Vagina (tissue), 2 donors: Measurements from ENCODE around the gene DUOXA1. TPM values are rescaled to one million over a fixed set of nuclear protein-coding genes. Genes with fewer than 3 reads are reported as not detected.
A peak's percentile ranks its signal among the peaks of the same experiment; 100 is the strongest.

Source experiments
- DNase-seq, 2 donors: peaks; one replicate each; pipeline ENCODE4 v3.0.0-alpha.2; 2017; ENCODE audit errors: extremely low spot score in 2 of 2
- H3K27ac ChIP-seq: fragments of 200-600 bp; sonication (generic); one replicate; pipeline ENCODE4 v1.5.1; 2019
- H3K27me3 ChIP-seq: fragments of 200-600 bp; sonication (generic); one replicate; pipeline ENCODE4 v1.5.1; 2019
- H3K36me3 ChIP-seq, 2 donors: fragments of 200-600 bp; sonication (generic); one replicate each; pipeline ENCODE4 v1.5.1; 2017 to 2019
- H3K4me1 ChIP-seq: fragments of 200-600 bp; sonication (generic); one replicate; pipeline ENCODE4 v1.5.1; 2019
- H3K4me3 ChIP-seq, 2 donors: fragments of 200-600 bp; sonication (generic); 1 replicate in 1 of 2; 2 replicates in 1 of 2; pipeline ENCODE4 v1.5.1; 2016 to 2019
- H3K9me3 ChIP-seq: fragments of 200-600 bp; sonication (generic); one replicate; pipeline ENCODE4 v1.5.1; 2019
- CTCF ChIP-seq, 3 experiments: fragments of 450-650 bp in 2 of 3; fragments of 200-600 bp in 1 of 3; sonication (generic) in 1 of 3; IDR thresholded peaks; one replicate each; pipeline ENCODE4 v1.5.1; 2017 to 2019; ENCODE audit warnings: antibody characterized with exemption in 3 of 3, mild to moderate bottlenecking in 2 of 3, moderate library complexity in 2 of 3
- POLR2A ChIP-seq, 2 donors: fragments of 450-650 bp; IDR thresholded peaks; one replicate each; pipeline ENCODE4 v1.6.1; 2017; ENCODE audit warnings: antibody characterized with exemption in 2 of 2, mild to moderate bottlenecking in 2 of 2, moderate library complexity in 2 of 2
- POLR2AphosphoS5 ChIP-seq, 2 donors: sonication (generic); formaldehyde crosslinking; IDR thresholded peaks; one replicate each; pipeline ENCODE4 v1.9.0; 2017; ENCODE audit warnings: antibody characterized with exemption in 2 of 2, mild to moderate bottlenecking in 2 of 2, low read depth in 1 of 2; ENCODE audit not compliant: insufficient read depth in 1 of 2
- intact Hi-C: fragments of 100-400 bp; cut with DNase I; formaldehyde crosslinking; loops from one replicate; pipeline ENCODE4 v1.15.1; 2023
- total RNA-seq: library from RNA; depleted of rRNA; stranded (reverse); fragments of >200 nt; gene quantifications from one replicate; pipeline ENCODE4 v1.2.3, GENCODE V29; 2016

The DUOXA1 gene
- total RNA-seq, 1 donor from 2014 or later, result 66.5 TPM

DNA sequence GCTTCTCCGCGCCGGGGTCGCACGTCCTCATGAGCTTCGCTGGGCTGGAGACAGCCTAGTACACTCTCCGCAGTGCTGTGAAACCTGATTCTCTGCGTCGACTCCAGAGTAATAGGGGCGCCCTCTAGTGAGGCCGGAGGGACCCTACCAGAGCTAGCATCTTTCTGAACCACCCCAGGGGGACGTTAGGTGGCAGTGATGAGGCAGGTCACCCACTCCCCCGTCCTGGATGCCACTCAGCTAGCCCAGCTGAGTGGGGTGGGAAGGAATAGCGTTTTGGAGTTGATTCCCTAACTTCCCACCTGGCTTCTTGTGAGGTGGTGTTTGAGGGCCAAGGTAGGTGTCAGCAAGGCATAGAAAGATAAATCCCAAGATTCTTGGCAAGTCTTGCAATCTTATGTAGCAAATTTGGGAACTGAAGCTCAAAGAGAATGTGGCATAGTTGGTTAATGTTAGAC lies 11.5 kb downstream of the DUOXA1 start:
- Histone ChIP-seq H3K36me3 (no peaks in the 10 kb centered on the region), H3K4me1 (peaks cover 30% of the 10 kb centered on the region), H3K27ac (no peak overlapping the region), H3K9me3 (no peaks in the 10 kb centered on the region), H3K4me3 (peak overlapping the region in 1 of 2 donors; percentile 18), H3K27me3 (peaks cover 8% of the 10 kb centered on the region)
- intact Hi-C loops, result no loop called here
- no peak for DNase-seq
- TF ChIP-seq POLR2AphosphoS5 (IDR thresholded peaks at IDR 0.05; ENCODE audit: insufficient read depth in 1 of 2, low read depth in 1 of 2), result no peak
- no peak for TF ChIP-seq POLR2A (IDR thresholded peaks at IDR 0.05)
- TF ChIP-seq CTCF (IDR thresholded peaks at IDR 0.05), result peak; percentile 58 to 90 (median 74)

DNA sequence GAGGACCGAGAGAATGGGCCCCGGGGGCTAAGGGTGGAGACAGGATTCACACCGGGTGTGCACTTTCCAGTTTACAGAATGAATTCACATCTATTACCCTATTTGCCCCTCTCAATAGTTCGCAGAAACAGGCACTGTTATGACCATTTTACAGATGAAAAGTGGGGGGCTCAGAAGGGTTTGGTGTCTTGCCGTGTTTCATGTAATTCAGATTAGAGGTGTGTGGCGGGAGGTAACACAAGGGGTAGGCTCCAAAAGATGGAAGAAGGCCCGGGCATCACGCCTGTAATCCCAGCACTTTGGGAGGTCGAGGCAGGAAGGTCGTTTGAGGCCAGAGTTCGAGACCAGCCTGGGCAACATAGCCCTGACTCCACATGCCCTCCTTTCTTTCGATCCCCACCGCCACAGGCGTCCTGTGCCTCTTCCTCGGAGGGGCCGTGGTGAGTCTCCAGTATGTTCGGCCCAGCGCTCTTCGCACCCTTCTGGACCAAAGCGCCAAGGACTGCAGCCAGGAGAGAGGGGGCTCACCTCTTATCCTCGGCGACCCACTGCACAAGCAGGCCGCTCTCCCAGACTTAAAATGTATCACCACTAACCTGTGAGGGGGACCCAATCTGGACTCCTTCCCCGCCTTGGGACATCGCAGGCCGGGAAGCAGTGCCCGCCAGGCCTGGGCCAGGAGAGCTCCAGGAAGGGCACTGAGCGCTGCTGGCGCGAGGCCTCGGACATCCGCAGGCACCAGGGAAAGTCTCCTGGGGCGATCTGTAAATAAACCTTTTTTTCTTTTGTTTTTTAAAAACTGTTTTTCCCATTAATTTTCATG lies 12.2 kb downstream of the DUOXA1 start:
- Histone ChIP-seq H3K27ac (no peak overlapping the region), H3K4me1 (peaks cover 36% of the 10 kb centered on the region), H3K4me3 (peak overlapping the region in 1 of 2 donors; percentile 18), H3K36me3 (no peaks in the 10 kb centered on the region), H3K27me3 (peaks cover 10% of the 10 kb centered on the region), H3K9me3 (no peaks in the 10 kb centered on the region)
- intact Hi-C loops, result no loop called here
- TF ChIP-seq POLR2AphosphoS5 (IDR thresholded peaks at IDR 0.05; ENCODE audit: insufficient read depth in 1 of 2, low read depth in 1 of 2) (no peak), POLR2A (IDR thresholded peaks at IDR 0.05) (no peak), CTCF (IDR thresholded peaks at IDR 0.05) (no peak)
- no peak for DNase-seq

- H3K4me3 ChIP-seq, result peak overlapping the region in 1 of 2 donors; percentile 8
- H3K9me3 ChIP-seq, result no peaks in the 10 kb centered on the region
- no peaks in the 10 kb centered on the region for H3K36me3 ChIP-seq
- H3K27ac ChIP-seq, result no peak overlapping the region
- H3K4me1 ChIP-seq, result peaks cover 44% of the 10 kb centered on the region
- H3K27me3 ChIP-seq, result peaks cover 12% of the 10 kb centered on the region
- DNase-seq, result no peak
- TF ChIP-seq POLR2AphosphoS5 (IDR thresholded peaks at IDR 0.05; ENCODE audit: insufficient read depth in 1 of 2, low read depth in 1 of 2), result no peak
- TF ChIP-seq POLR2A (IDR thresholded peaks at IDR 0.05), result no peak
- no peak for TF ChIP-seq CTCF (IDR thresholded peaks at IDR 0.05)
- intact Hi-C loops, result no loop called here
Measured at GRCh38 chr15:45116482-45117307, 13.0 kb downstream of the DUOXA1 start.

GRCh38 chr15:45116006-45116481 lies 13.6 kb downstream of the DUOXA1 start:
- no peaks in the 10 kb centered on the region for H3K9me3 ChIP-seq
- no peak overlapping the region for H3K4me3 ChIP-seq
- H3K4me1 ChIP-seq, result peaks cover 46% of the 10 kb centered on the region
- DNase-seq, result no peak
- no peaks in the 10 kb centered on the region for H3K36me3 ChIP-seq
- no peak overlapping the region for H3K27ac ChIP-seq
- intact Hi-C loops, result no loop called here
- H3K27me3 ChIP-seq, result peaks cover 12% of the 10 kb centered on the region
- TF ChIP-seq CTCF (IDR thresholded peaks at IDR 0.05), result no peak
- no peak for TF ChIP-seq POLR2AphosphoS5 (IDR thresholded peaks at IDR 0.05; ENCODE audit: insufficient read depth in 1 of 2, low read depth in 1 of 2)
- no peak for TF ChIP-seq POLR2A (IDR thresholded peaks at IDR 0.05)
